ENCODE results near the gene TDRD1.

DNA sequence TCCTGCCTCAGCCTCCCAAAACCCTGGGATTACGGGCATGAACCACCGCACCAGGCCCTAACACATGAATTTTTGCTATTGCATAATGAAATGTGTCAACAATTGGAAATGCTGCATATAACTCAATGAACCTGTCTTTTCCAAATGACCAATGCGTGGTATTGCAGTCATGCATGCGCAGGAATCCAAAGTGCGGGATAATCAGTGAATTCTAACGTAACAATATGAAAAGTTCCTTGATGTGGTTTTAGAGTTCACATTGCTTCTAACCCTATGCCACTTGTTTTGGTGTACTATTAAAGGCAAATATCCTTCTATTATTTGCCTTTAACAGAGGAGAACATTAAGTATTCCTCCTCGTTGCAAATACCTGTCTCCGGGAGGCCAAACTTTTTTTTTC, 10.5 kb downstream of the TDRD1 start:
- TF ChIP-seq, protein P1, sequence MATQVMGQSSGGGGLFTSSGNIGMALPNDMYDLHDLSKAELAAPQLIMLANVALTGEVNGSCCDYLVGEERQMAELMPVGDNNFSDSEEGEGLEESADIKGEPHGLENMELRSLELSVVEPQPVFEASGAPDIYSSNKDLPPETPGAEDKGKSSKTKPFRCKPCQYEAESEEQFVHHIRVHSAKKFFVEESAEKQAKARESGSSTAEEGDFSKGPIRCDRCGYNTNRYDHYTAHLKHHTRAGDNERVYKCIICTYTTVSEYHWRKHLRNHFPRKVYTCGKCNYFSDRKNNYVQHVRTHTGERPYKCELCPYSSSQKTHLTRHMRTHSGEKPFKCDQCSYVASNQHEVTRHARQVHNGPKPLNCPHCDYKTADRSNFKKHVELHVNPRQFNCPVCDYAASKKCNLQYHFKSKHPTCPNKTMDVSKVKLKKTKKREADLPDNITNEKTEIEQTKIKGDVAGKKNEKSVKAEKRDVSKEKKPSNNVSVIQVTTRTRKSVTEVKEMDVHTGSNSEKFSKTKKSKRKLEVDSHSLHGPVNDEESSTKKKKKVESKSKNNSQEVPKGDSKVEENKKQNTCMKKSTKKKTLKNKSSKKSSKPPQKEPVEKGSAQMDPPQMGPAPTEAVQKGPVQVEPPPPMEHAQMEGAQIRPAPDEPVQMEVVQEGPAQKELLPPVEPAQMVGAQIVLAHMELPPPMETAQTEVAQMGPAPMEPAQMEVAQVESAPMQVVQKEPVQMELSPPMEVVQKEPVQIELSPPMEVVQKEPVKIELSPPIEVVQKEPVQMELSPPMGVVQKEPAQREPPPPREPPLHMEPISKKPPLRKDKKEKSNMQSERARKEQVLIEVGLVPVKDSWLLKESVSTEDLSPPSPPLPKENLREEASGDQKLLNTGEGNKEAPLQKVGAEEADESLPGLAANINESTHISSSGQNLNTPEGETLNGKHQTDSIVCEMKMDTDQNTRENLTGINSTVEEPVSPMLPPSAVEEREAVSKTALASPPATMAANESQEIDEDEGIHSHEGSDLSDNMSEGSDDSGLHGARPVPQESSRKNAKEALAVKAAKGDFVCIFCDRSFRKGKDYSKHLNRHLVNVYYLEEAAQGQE (IDR thresholded peaks at IDR 0.05; ENCODE audit: low read depth): no peak
- TF ChIP-seq SRF (IDR thresholded peaks at IDR 0.05; ENCODE audit: low read depth): no peak
- TF ChIP-seq, protein P2, sequence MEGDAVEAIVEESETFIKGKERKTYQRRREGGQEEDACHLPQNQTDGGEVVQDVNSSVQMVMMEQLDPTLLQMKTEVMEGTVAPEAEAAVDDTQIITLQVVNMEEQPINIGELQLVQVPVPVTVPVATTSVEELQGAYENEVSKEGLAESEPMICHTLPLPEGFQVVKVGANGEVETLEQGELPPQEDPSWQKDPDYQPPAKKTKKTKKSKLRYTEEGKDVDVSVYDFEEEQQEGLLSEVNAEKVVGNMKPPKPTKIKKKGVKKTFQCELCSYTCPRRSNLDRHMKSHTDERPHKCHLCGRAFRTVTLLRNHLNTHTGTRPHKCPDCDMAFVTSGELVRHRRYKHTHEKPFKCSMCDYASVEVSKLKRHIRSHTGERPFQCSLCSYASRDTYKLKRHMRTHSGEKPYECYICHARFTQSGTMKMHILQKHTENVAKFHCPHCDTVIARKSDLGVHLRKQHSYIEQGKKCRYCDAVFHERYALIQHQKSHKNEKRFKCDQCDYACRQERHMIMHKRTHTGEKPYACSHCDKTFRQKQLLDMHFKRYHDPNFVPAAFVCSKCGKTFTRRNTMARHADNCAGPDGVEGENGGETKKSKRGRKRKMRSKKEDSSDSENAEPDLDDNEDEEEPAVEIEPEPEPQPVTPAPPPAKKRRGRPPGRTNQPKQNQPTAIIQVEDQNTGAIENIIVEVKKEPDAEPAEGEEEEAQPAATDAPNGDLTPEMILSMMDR (IDR thresholded peaks at IDR 0.05 in 2 of 3, conservative IDR thresholded peaks at IDR 0.05 in 1 of 3; ENCODE audit: borderline replicate concordance in 1 of 3, insufficient read depth in 1 of 3, low read depth in 2 of 3, low read length in 2 of 3): no peak
- no peak for TF ChIP-seq ZFX (IDR thresholded peaks at IDR 0.05)
- TF ChIP-seq POLR2AphosphoS5 (IDR thresholded peaks at IDR 0.05; ENCODE audit: low read depth, low read length): no peak
- no peak for TF ChIP-seq EGR1 (IDR thresholded peaks at IDR 0.05; ENCODE audit: low read depth)
- no peak for TF ChIP-seq JUND (IDR thresholded peaks at IDR 0.05)
- TF ChIP-seq, protein P3, sequence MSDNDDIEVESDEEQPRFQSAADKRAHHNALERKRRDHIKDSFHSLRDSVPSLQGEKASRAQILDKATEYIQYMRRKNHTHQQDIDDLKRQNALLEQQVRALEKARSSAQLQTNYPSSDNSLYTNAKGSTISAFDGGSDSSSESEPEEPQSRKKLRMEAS (IDR thresholded peaks at IDR 0.05): no peak
- TF ChIP-seq, protein P4, sequence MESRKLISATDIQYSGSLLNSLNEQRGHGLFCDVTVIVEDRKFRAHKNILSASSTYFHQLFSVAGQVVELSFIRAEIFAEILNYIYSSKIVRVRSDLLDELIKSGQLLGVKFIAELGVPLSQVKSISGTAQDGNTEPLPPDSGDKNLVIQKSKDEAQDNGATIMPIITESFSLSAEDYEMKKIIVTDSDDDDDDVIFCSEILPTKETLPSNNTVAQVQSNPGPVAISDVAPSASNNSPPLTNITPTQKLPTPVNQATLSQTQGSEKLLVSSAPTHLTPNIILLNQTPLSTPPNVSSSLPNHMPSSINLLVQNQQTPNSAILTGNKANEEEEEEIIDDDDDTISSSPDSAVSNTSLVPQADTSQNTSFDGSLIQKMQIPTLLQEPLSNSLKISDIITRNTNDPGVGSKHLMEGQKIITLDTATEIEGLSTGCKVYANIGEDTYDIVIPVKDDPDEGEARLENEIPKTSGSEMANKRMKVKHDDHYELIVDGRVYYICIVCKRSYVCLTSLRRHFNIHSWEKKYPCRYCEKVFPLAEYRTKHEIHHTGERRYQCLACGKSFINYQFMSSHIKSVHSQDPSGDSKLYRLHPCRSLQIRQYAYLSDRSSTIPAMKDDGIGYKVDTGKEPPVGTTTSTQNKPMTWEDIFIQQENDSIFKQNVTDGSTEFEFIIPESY (IDR thresholded peaks at IDR 0.05; ENCODE audit: extremely low read depth, insufficient replicate concordance, low read length): no peak
- no peak for TF ChIP-seq EZH2 (IDR thresholded peaks at IDR 0.05)
- no peak for TF ChIP-seq TCF7L2 (IDR thresholded peaks at IDR 0.05; ENCODE audit: borderline replicate concordance, extremely low read depth, insufficient read depth, insufficient read length)

Data from HCT116 (cell line).